NCI-H82 treated with DMSO at 0.1 percent for 48 hours (cell line): Measurements from ENCODE around the gene TEX30.
A peak's percentile ranks its signal among the peaks of the same experiment; 100 is the strongest.

Experiments
- DNase-seq: peaks from one replicate; lab custom pipeline; 2025; ENCODE audit not compliant: unreplicated experiment; lab: John Stamatoyannopoulos, UW

Gene TEX30

DNA sequence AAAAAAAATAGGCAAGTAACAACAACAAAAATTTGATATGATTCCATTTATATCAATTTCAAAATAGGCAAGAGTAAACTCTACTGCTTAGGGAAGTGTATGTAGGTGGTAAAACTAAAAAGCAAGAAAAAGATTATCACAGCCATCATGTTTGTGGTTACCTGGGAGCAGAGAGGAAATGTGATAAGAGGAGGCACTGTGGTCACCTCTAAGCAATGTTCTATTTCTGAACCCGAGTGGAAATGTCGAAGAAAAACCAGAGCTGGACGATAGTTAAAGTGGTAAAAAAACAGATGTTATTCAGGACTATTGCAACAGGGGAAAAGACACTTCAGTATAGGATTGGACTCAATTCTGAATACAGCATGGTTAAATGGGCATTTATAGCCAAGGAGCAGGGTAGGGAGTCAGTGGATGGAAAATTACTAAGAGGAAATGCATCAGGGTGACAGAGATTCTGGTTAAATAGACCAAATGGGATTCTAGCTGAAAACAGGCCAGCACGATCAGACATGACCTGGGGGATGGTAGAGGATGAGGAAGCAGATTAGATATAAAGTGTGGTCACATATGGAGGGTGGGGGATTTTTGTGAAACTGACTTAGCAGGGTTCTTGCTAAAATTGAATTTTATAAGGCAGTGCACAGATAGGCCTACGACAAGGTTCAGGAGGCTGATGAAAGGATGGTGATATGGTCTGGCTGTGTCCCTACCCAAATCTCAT lies 6.0 kb upstream of the TEX30 start:
- DNase-seq = no peak

DNA sequence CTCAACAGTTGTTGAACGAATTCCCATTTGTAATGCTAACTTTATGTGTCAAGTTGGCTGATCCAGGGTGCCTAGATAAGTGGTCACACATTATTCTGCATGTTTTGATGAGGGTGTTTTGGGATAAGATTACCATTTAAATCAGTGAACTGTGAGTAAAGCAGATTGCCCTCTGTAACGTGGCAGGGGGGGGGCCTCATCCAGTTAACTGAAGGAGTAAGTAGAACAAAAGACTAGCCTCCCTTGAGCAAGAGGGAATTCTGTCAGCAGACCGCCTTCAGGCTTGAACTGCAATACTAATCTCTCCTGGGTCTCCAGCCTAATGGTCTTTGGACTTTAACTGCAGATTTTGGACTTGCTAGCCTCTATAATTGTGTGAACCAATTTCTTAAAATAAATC lies 4.2 kb upstream of the TEX30 start:
- DNase-seq = no peak

DNA sequence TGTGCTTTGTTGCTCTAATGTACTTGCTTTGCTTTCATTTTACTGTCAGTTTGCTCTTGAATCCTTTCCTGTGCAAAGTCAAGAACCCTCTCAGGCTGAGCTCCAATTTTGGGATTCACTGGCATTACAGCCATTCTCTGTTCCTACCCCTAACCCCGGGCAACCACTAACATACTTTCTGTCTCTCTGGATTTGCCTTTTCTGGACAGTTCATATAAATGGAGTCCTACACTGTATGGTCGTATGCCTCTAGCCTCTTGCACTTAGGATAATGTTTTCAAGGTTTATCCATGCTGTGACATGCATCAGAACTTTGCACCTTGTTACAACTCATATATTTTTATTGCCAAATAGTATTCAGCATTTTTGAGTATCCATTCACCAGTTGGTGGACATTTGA lies 2.7 kb upstream of the TEX30 start:
- no peak for DNase-seq

DNA sequence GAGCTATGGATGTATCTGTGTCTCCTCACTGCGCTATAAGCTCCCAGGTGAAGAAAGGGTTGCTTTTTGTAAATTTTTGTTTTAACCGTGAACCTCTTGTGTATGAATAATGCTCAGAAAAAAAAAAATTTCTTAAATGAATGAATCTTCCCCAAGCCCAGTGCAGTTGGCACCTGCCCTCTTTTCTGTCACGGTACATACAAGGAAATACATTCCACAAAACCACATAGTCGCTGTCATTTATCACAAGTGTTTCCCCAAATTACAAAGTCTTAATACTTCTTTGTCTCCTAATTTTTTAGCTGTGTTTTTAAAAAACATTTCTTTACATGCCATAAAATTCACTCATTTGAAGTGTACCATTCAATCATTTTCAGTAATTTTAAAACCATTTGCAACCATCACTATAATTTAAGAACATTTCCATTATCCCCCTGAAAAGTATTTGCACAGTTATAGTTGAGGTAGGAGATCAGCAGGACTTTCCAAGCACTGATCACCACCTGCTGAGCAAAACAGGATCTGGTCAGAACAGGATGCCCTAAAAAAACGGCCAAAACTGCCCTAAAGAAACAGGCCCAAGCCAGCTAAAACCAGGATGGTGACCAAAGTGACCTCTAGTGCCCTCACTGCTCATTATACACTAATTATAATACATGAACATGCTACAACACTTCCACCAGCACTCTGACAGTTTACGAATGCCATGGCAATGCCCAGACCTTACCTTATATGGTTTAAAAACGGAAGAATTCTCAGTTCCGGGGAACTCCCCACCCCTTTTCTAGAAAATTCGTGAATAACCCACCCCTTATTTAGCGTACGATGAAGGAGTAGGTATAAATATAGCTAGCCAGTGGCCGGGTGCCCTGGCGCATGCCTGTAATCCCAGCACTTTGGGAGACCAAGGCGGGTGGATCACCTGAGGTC lies 1.3 kb upstream of the TEX30 start:
- DNase-seq = no peak

DNA sequence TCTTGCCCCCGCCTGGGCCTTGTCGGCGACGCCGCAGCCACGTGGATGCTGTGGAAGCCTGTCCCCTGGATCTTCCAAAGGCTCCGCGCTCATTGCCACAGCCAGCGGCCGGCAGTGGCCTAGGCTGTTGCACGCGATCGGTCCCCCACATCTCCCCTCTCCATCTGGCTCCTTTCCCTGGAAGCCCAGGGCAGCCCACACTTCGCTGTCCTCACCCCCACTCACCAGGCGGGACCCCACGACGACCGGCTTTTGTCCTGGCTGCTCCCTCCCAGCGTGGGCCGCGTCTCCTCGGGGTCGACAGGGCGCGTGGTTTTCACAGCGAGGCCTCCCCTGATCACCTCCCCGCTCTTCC lies 605 bp upstream of the TEX30 start:
- no peak for DNase-seq

DNA sequence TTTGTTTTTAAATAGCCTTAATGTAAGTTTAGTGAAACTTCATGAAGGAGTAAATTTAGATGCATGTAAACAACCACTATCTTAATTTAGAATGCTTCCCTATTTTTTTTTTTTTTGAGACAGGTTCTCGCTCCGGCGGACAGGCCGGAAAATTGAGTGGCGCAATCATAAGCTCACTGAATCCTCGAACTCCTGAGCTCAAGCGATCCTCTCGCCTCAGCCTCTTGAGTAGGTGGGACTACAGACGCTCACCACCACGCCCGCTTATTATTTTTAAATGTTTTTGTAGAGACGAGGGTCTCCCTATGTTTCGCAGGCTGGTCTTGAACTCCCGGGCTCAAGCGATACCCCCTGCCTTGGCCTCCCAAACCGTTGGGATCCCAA lies 1.6 kb downstream of the TEX30 start:
- DNase-seq = no peak

DNA sequence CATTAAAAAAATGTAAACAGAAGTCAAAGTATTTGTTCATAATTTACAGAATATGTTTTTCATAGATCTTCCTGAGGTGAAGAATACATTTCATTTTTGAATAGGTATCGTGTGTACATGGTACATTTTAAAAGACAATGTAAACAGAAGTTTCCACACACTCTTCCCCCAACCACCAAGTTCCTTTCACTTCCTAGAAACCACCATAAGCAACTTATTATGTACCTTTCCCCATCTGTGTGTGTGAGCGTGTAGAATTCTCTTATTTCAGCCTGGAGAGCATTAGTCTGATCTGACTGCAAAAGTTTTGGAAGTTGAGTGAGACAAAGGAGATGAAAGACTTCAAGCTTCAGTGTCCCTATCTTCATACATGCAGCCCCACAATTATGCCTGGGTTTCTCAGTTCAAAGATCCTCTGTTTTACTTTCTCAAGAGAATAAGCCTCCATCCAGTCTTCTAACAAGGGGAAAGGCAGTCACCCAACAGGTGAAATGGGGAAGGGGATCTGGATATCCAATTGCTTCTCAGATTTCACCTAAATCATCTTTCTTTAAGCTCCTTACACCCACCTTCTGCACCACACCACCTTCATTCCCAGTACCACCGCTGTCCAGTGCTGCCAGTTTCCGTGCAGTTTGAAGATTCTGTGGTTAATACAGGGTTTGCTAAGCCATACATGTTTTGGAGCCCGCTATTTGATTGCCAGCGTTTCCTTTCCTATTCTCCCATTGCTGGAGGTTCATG lies 2.1 kb downstream of the TEX30 start:
- no peak for DNase-seq

DNA sequence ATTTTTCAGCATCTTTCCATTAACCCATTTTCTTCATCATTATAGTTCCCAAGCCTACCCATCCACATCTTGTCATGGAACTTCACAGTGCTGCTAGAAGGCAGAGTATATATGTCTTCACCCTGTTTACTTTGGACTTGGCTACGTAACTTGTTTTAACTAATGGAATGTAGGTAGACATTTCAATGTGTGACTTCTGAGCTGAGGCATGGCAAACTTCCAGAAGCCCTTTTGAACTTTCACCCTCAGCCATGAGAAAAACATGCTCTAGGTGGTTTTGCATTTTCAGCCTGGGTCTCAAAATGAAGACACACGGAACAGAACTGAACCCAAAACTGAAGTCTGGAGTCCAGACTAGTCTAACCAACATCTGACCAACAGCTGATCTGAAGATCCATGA lies 3.2 kb downstream of the TEX30 start:
- DNase-seq = no peak

DNA sequence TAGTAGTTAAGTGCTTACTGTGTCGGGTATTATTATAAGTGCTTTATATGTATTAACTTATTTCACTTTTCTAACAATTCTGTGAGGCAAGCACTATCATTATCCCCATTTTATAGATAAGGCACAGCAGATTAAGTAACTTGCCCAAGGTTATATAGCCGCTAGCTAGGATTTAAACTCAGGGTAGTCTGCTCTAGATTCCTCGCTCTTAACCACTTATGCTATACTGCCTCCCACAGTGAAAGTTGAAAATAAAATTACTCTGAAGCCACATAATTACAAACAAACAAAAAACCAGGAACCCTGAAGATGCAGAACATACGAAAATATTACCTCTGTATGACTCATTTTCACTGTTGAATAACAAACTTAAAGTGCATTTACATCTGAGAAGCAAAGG lies 3.9 kb downstream of the TEX30 start:
- DNase-seq = no peak

DNA sequence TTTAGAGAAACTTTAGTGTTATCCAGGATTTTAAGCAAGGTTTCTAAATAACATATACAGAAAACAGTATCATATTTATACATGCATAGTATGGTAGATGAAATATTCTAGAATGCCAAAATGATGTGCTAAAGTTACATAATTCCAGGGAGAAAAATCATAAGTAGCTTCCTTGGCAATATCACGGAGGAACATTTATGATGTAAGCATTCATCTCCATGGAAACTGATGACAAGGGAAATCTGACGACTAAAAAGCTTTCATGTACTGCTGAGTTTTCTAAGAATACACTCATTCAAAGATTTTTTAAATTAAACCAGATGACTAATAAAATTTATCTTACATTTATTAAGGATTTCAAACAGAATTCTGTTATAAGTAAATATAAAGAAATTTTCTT lies 4.7 kb downstream of the TEX30 start:
- DNase-seq = no peak

DNA sequence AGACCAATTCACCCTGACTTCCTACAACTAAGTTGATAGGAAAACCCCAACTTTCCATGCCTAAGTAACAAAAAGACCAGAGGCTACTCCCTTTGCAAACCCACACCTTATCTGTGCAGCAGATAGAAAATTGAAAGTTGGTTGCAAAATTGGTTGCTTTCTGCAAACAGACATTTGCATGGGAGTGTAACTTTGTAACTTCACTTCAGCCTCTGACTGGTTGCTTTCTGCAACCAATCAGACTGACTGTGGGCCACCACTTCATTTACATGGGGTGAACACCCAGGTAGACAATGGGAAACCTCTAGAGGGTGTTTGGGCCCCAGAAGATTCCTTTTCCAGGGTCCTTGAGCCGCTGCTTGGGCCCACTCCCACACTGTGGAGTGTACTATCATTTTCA lies 9.8 kb downstream of the TEX30 start:
- no peak for DNase-seq

DNA sequence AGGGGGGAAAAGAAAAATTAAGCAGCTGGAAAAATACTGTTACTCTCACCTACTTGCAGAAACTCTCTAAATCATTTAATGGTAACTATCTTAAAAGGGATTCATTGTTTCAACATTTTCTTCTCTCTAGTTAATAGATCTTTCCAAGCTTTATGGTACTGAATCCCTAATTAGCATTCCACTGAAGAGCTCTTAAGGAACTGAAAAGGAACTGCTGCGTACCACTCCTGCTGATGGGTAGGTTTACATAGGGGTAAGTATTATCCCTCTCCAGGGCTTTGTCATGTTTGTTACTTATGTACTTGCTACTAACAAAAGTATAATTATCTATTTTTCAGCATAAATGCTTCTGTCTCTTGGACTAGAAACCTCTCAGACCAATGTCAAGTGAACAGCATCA lies 12.5 kb downstream of the TEX30 start:
- no peak for DNase-seq

DNA sequence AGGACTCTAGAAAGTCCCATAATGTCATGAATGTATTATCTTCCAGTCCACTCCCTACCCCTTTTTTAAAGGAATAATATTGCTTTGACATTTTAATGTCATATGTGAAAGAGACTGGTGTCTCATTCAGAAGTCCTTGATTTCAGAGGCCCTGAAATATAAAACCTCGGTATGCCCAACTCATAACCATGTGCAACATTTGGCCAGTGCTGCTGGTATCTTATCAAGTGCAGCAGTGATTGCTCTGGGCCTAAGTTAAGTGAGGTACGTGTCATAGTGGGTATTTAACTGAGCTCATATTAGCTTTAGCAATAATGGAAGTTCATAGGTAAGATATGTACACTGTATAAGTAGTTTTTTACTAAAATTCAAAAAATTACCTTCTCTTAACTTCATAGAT lies 14.7 kb downstream of the TEX30 start:
- no peak for DNase-seq

DNA sequence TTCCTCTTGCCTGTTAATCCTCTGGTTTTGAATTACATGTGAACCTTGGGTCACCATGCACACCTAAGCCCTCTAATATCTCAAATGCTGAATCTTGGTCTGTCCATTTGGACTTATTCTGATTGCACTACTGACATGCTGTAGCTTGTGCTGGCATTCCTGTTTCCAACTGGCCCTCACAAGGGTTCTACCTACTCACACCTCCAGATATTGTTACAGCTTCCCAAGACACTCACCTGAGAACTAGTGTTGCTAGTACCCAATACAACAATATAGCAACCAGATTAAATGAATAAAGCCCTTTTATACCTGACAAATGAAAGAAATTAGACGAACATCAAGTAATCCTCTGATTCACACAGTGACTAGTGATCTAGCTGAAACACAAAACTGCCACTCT lies 16.6 kb downstream of the TEX30 start:
- DNase-seq = no peak

DNA sequence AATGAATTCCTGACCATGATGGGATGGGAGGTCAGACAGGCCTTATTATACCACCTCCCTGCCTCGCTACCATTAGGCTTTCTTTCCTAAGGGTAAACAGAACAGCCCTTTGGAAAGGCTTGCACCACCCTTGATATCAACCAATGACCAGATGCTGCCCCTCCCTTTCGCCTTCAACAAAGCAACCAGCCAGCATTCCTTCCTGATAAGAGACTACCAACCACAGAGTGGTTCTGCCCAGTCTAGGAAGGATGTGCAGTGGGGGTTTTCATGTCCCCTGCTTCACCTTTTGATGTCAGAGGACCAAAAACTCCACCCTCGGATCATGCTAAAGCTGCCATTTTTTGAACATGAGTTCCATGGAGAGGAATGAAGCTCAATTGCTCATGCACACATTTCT lies 21.7 kb downstream of the TEX30 start:
- no peak for DNase-seq

DNA sequence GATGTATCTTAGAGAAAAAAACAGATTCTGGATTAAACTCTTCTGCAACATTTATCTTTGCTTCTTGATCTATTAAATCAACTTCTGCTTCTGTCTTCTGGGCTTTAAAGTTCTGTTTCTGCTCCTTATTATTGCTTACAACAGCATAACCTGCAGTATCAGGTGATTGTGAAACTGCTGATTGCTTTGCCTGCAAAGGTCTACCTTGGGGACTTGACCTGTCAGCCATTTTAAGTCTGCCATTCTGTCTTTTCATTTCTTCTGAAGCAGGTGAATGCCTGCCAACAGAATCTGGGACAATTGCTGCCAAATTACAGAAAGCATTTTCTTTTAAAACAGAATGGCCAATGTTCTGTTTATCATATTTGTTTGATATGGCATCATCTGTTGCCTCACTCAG lies 31.1 kb downstream of the TEX30 start:
- DNase-seq = no peak

DNA sequence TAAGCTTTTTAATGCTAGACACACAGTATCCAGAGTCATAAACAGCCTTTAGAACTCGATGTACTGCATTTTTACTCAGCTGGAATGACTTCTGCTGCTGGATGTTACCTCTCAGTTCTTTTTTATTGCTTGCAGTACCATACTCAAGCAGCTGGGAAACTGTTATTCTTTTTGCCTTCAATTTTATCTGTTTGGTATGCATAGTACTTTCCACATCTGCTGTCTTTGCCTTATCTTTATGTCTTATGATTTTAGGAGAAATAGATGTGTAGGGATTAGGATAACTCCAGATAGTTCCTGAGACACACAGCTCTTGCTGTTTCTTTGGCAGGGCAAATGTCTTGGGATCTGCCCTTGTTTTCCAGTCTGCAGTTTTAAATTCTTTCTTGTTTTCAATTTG lies 31.5 kb downstream of the TEX30 start:
- DNase-seq = no peak

DNA sequence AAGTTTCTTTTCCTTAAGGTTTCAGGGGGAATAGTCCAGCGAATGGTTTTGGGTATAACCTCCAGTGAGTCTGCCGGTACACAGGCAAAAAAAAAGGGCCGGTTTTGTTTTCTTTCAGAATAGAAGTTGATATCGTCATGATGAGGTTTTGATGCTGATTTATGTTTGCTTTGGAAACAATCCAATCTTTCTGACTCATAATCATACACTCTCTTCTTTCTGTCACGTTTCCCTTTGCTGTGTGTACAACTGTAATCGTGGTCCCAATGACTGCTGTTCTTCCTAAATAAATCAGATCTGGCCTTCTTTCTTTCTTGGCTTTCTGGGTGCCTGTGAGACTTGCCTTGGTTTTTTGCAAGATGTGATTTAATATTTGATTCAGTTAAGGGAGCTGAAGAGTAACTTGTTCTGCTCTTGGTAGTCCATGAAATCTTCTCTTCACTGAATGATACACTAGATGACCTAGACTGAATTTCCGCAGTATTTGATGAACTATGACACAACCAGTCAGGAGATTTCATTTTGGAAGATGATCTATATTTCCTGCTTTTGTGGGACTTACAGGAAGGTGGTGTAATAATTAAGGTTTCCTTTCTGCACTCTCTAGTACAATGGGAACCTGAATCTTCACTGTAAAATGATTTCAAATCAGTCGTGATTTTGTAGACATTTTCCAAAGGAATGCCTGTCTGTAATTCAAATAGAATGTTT lies 43.9 kb downstream of the TEX30 start:
- DNase-seq = no peak

DNA sequence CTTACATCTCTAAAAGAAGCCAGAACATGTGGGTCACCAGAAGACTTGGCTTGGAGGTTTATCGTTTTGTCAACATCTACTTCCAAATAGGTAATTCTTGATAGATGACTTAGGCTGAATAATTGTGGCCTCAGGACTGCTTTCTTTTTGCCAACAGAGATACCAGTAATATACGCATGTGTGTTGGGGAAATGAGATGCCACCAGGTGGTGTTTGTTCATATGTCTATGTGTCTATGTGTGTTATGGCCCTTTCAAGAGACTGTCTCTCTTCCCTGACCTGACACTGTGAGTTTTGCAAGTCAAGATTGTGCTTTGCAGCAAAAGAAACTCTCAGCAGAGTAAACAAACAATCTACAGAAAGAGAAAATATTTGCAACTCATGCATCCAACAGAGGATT lies 47.2 kb downstream of the TEX30 start:
- peak; percentile 37 for DNase-seq

DNA sequence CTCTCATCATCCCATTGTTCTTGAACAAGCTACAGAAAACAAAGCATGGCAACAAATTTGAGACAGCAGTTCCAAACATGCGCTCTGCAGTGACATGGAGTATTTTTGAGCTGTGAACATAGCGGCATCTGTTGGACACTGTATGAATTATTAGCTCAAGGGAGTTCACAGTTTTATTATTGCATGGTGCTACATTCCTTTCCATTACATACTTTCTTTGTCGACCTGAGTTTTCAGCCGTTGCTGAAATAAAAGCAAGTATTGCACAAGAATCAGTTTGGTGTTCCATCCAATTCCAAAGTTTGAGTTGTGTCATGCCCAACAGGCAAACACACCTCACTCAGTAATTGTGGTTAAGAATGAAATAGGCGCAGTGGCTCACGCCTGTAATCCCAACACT lies 48.7 kb downstream of the TEX30 start:
- DNase-seq = no peak

DNA sequence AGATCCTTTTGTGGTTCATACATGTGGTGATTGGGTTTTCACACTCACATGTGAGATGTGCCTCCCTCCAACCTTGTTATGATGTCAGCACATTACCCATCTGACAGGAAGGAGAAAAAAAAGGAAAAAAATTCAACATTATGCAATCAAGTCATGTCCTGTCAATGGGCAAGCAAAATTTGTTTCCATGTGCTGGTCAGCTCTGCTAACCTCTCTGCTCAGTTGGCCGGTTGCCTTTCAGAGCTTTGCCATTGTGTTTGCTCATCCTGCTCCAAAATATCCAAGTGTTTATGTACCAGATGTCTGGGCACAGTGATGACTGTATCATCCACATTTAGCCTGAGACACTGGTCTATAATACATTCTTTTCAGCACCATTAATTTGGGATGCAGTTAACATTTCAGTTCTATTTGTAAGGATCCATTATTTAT lies 51.8 kb downstream of the TEX30 start:
- DNase-seq = no peak
